H1 (cell line): ENCODE results near the gene UTS2R. TPM values are rescaled to one million over a fixed set of nuclear protein-coding genes. Genes with fewer than 3 reads are reported as not detected.

Experiments
- ATF3 ChIP-seq: IDR thresholded peaks from 2 replicates; pipeline ENCODE4 v1.6.1; 2011; ENCODE audit warnings: low read depth, mild to moderate bottlenecking, low read length; ENCODE audit not compliant: insufficient read depth
- KDM4A ChIP-seq: IDR thresholded peaks from one replicate; pipeline ENCODE4 v1.7.1; 2012; ENCODE audit warnings: low read depth, mild to moderate bottlenecking, moderate library complexity, low read length, inconsistent platforms; ENCODE audit not compliant: severe bottlenecking
- RXRA ChIP-seq: IDR thresholded peaks from 2 replicates; pipeline ENCODE4 v1.6.1; 2011; ENCODE audit warnings: low read depth, mild to moderate bottlenecking, low read length, moderate library complexity; ENCODE audit not compliant: insufficient read depth
- SUZ12 ChIP-seq: fragments of 200-600 bp; sonication (generic); IDR thresholded peaks from 2 replicates; pipeline ENCODE4 v1.6.1; 2012; ENCODE audit warnings: mild to moderate bottlenecking, inconsistent platforms, low read length, moderate library complexity, mixed read lengths
- TAF7 ChIP-seq: optimal IDR thresholded peaks from 2 replicates; pipeline ENCODE3; 2011; ENCODE audit warnings: low read depth, mild to moderate bottlenecking, inconsistent platforms, low read length, moderate library complexity, borderline replicate concordance
- polyA plus RNA-seq, 7 experiments: library from polyadenylated mRNA; depleted of rRNA in 3 of 7; stranded (reverse) in 5 of 7; unstranded in 2 of 7; fragments of >200 nt in 5 of 7; fragments of 200-250 nt in 2 of 7; gene quantifications; 1 replicate in 5 of 7; 2 replicates in 1 of 7; 4 replicates in 1 of 7; pipeline versions ENCODE4 v1.2.1 to v1.2.3, GENCODE V29; 2011 to 2013; ENCODE audit warnings: missing spikeins in 2 of 7, mixed read lengths in 2 of 7
- total RNA-seq: library from RNA; stranded (reverse); fragmentation: NEBNext Ultra II Directional; extraction: Animal tissue kit (Norgen Biotek cat#: 25700); gene quantifications from 2 replicates; pipeline ENCODE4 v1.2.1, GENCODE V29; 2021

The UTS2R gene
- total and polyA plus RNA-seq, 2 of the 8 experiments (the other 6 are each of a cell fraction or from before 2014, with no cell fraction given), result 0.27 TPM; not detected in 1

DNA sequence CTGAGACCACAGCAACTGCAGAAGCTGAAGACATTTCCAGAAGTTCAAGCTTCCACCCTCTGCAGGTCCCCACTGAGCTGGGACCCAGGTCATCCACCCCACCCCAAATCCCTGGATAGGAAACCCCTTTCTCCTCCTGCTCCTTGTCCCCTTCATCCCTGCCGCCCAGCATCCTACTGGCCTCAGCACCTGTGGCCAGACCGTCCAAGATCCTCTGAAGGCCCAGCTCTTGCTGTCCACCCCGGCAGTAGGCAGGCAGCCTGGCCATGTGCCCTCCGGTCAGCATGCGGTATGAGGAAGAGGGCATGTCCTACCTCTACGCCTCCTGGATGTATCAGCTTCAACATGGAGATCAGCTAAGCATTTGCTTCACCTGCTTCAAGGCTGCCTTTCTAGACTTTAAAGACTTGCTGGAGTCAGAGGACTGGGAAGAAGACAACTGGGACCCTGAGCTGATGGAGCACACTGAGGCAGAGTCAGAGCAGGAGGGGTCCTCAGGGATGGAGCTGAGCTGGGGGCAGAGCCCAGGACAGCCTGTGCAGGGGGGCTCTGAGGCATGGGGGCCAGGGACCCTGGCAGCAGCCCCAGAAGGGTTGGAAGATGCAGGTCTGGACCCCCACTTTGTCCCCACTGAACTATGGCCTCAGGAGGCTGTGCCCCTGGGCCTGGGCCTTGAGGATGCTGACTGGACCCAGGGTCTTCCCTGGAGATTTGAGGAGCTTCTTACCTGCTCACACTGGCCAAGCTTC is 9.5 kb upstream of the UTS2R start (continued):
- no peak for TF ChIP-seq ATF3
- TF ChIP-seq KDM4A, result no peak
- TF ChIP-seq RXRA, result no peak
- TF ChIP-seq TAF7, result no peak
- no peak for TF ChIP-seq SUZ12
